Activated CD4-positive, CD25-positive, alpha-beta regulatory T cell treated with anti-CD3 and anti-CD28 coated beads, Interleukin-2, amount 50 U/mL, for 72 hours (primary cell): Measurements from ENCODE around the gene FBXW8.

Experiments
- DNase-seq: peaks from one replicate; pipeline ENCODE4 v3.0.0; 2021

FBXW8 gene

GRCh38 chr12:117000316-117000715, 89.6 kb downstream of the FBXW8 start:
- no peak for DNase-seq

- no peak for DNase-seq
Measured at GRCh38 chr12:117002051-117002817, 91.5 kb downstream of the FBXW8 start.

- DNase-seq: no peak
Measured at GRCh38 chr12:117003883-117004404, 93.2 kb downstream of the FBXW8 start.

- no peak for DNase-seq
Measured at GRCh38 chr12:117005417-117006046, 94.8 kb downstream of the FBXW8 start.

GRCh38 chr12:117006333-117006732, 95.6 kb downstream of the FBXW8 start:
- no peak for DNase-seq

- no peak for DNase-seq
Measured at GRCh38 chr12:117007577-117007976, 96.8 kb downstream of the FBXW8 start.

- DNase-seq: no peak
Measured at GRCh38 chr12:117009759-117010158, 99.0 kb downstream of the FBXW8 start.

GRCh38 chr12:117010693-117011451, 100.1 kb downstream of the FBXW8 start:
- DNase-seq: no peak

GRCh38 chr12:117011988-117012805, 101.4 kb downstream of the FBXW8 start:
- no peak for DNase-seq

GRCh38 chr12:117013726-117014125, 103.0 kb downstream of the FBXW8 start:
- DNase-seq: no peak

GRCh38 chr12:117014342-117014887, 103.7 kb downstream of the FBXW8 start:
- no peak for DNase-seq

GRCh38 chr12:117015811-117016210, 105.1 kb downstream of the FBXW8 start:
- DNase-seq: no peak

GRCh38 chr12:117017807-117018206, 107.1 kb downstream of the FBXW8 start:
- no peak for DNase-seq

GRCh38 chr12:117018276-117018675, 107.5 kb downstream of the FBXW8 start:
- no peak for DNase-seq

- no peak for DNase-seq
Measured at GRCh38 chr12:117018685-117019084, 107.9 kb downstream of the FBXW8 start.

- DNase-seq: no peak
Measured at GRCh38 chr12:117019866-117020265, 109.1 kb downstream of the FBXW8 start.

- DNase-seq: no peak
Measured at GRCh38 chr12:117020536-117021220, 109.9 kb downstream of the FBXW8 start.

- DNase-seq: no peak
Measured at GRCh38 chr12:117022465-117022864, 111.7 kb downstream of the FBXW8 start.

GRCh38 chr12:117023998-117024960, 113.5 kb downstream of the FBXW8 start:
- no peak for DNase-seq

GRCh38 chr12:117024961-117025480, 114.3 kb downstream of the FBXW8 start:
- no peak for DNase-seq
